NCI-H2196 (cell line): ENCODE results near the gene BNC2.

Experiments
- DNase-seq: peaks from one replicate; lab custom pipeline; 2025; ENCODE audit not compliant: unreplicated experiment; lab: John Stamatoyannopoulos, UW

The BNC2 gene

DNA sequence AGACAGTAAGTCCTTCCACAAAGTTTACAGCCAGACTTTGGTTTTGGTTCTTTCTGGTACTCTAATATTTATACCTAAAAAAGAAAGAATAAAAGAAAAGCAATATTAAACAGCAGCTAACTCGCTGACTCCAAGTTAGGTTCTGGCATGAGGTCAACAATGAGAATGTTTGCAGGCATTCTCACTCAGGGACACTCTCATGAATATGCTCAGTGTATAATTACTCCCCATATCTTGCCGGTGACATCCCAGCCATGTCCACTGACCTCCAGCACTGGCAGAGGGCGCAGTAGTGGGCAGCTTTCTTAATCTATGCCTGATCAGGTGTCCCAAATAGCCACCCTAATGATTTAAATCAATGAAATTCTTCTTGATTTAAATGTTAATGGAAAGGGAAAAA, 151.5 kb downstream of the BNC2 start:
- DNase-seq, result no peak

DNA sequence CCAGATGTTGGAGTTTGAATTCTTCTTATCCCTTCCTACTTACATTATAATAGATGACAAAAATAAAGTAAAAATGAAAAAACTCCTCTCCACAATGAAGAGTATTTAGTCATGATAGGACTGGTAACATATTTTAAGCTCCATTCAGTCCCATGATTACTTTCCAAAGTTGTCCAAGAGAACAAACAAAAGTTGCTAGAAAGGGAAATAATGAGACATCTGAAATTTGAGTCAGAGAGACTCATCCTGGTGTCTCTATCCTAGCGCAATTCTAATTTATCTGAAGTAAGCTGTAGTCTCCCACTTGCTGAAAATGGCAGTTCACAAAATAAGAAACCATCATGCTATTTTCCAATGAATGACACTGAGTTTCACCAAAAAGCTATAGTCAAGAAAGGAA, 152.2 kb downstream of the BNC2 start:
- DNase-seq, result no peak

DNA sequence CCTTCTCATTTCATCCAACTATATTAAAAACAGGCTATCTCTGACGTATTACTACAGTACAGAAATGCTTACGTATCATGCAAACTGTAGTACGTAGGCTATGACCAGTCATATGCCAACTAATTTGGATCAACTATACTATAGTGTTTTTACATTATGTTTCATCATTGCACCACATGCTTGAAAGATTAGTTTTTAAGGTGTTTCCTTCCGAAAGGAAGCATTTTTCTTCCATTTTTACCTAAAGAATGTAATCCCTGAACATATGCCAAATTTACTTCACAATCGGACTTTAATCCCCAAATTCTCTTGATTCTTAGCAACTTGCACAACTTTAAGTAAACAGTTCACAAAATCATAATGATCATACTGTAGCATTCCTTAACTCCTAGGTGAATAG, 153.9 kb downstream of the BNC2 start:
- no peak for DNase-seq

DNA sequence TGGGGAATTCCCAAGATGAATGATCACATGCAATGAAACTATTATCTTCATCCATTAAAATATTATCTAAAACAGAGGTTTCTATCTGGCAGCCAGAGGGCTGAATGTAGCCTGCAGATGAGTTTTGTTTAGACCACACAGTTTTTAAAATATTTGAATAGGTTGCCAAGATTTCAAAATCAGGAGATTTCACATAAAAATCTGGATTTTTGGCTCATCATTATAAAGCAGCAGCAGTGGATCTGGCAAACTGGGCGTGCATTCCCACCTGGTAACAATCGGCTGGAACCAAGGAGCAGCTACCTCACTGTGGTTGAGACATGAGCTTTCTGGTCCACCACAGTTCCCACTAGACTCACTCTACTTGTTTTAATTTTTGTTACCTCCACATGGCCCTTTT, 155.1 kb downstream of the BNC2 start:
- no peak for DNase-seq

DNA sequence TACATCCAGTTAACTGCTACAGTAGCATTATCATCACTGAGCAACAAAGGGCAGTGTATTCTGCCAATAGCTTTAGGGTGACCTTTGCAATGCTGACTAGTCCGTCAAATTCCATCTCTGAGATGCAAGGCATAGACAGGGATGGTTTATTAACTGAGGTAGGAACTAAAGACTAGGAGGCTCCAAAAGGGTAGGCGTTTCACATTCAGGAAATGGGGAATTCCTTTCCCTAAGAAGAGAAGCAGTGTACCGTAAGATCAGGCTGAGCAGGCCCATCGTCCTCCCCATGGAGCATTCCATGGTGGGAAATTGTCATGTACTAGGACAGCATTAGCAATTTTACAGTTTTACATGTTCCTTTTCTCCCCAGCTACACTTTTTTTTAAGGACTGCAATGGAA, 157.7 kb downstream of the BNC2 start:
- DNase-seq, result no peak

DNA sequence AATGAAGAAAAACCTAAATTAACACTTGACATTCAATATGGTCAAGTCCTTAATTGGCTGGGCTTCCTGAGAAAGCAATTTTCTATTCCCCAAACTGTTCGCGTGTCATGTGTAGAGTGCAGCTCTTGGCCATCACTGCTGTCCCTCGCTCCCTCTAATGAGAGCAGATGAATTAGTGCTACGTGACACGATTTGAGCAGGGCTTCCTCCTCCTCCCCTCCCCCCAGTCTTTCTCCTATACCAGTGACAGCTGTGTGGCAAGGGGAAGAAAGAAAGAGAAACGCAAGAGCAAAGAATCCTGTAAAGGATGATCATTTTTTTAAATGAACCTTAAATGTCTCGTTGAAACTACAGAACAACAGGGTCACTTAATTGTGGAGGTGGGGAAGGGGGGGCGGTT, 159.6 kb downstream of the BNC2 start:
- DNase-seq, result no peak

DNA sequence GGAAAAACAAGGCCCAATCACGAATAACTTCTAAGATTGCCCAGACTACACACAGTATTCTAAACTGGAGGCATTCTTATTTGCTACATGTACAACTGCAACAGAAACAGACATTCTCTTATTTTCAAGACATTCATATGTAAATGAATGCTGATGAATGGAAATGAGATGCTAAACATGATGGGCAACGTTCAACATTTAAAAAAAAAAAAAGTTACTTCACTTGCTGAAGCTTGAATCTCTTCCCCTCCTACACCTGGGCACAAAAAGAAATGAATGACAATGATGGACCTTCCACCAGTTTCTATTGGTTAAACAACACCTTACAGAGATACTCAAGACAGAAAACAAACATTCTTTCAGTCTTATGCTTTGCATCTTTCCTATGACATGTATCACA, 160.5 kb downstream of the BNC2 start:
- DNase-seq, result no peak

DNA sequence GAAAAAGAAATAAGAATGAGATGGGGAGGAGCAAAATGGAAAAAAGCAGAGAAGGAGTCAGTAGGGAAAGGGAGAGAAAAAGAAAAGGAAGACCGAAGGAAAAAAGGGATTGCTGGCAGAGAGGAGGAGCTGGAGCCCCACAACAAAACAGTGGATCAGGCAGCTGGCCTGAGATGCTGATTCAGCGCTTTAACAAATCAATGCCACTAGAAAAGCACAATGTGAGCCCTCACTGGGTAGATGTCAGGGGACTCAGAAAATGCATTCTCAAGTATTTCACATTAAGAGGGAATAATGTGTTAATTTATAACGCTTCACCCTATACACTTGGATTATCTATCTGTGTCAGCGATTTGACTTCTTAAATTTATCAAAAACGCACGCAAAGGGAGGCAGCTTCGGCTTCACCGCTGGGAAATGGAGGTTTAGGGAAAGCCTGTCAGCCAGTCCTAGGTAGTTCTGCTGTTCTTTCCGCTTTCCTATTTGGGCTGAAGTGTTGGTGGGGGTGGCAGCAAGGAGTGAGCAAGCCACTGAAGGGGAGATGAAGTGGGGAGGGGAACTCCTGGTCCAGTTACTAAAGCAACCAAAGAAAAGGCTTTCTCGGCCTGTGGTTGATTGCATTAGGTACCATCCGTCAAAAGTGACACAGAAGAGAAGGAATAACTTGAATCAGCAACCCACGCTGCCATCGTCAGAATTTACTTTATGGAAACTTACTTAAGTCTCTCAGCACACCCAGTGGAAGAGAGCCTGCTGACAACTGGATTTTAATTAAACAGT, 161.6 kb downstream of the BNC2 start:
- DNase-seq, result no peak

DNA sequence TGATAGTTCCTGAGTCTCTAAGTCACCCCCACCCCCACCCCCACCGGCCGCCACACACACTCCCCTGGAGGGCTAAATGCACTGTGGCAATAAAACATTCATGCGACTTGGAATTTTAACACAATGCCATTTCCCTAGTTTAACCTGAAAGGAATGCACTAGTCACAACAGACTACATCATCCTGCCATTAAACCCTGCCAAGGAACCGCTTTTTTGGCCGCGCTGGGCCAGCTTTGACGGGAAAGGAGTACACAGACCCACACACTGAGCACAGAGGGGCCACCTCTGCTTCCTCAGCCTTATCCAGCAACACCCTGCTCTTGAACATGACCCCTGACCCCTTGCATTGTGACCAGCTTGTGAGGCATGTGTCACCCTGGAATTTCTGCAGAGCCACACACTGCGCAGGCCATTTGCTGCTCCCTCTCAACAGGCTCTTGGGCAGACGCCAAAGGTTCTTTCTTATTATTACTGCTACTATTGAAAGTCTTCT, 165.3 kb downstream of the BNC2 start:
- peak; percentile 59 for DNase-seq

DNA sequence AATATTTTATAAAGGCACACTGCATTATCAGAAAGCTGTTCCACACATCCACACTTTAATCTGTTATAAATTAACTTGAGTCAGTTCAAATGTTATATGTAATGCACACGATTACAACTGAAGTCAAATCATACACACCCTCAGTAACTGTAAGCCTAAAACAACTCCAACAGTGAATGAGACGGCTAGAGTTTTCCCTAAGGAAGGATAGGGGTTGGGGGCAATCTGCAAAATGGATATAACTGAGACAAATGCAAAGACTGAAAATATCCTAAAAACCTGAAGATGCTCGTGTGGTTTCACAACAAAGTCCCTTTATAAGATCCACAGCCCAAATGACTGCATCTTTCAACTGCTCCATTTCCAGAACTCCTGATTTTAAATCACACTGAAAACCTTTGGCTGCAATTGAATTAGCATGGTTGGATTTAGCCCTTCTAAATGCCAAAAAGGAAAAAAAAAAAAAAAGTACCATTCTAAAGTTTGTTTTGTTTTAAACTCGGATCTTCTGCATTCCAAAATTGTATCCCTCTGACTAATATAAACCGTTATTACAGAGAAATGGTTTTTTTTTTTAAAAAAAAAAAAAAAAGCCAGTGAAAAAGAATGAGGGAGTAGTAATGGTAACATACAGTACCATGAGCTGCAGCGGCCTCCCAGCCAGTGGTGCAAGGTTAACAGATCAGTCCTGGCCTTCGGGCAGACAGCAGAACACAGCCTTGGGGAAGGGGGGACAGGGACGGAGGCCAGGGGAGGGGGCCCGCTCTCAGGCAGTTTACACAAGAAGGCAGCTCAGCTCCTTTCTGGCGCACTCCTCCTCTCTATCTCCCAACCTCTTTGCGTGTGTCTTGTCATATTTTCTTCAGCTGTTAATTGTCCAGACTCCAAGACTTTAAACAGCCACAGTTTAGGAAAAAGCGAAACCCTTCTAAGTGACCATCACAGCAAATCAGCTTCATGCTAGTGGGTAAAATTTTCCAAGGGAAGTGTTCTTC, 166.1 kb downstream of the BNC2 start:
- no peak for DNase-seq

DNA sequence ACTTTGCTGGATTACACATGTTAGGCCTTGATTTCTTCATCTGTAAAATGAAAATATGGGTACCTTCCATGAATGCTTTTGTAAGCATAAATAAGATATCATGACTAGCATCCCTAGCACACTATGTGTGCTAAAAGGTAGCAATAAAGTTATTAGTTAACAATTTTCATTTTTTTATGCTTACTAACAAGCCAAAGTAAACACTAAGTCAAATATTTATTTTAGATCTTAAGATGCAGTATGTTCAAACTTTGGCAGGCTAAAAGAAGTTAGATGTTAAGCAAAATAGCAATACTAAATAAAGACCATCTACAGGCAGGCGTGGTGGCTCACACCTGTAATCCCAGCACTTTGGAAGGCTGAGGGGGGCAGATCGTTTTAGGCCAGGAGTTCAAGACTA, 169.1 kb downstream of the BNC2 start:
- DNase-seq, result no peak

DNA sequence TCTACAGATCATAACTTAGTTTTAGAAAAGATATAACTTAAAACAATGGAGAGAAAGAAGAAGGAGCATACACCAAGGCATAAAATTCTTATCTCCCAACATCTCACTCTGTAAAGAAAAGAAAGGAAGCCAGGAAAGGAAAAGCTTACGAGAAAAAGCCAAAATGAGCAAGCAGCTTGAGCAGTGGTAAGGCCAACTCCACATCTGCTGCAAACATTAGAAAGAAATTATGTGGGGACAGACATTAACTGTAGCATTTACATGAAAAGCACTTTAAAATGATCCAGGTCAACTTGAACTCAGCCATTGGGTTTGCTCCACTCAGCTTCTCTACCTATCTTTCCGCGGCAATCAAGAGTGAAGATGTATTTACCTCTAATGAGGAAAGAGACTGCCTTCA, 176.9 kb downstream of the BNC2 start:
- DNase-seq, result no peak

DNA sequence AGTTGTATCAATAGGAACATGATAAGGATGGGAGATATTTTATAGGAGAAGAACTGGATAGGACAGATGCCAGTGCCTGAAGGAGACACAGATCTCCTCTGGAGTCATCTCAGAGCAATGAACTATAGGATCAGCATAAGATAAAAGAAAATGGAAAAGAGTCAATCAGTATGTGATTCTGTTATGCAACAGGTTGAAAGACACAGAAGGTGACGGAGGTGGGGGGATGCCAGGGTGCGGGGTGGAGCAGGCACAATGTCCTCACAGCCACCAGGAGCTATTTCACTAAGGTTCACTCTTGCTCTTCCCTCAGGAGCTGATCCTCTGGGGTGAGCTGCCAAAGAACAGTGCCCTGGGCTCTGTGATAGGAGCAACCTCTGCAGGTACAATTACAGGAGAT, 179.8 kb downstream of the BNC2 start:
- no peak for DNase-seq

DNA sequence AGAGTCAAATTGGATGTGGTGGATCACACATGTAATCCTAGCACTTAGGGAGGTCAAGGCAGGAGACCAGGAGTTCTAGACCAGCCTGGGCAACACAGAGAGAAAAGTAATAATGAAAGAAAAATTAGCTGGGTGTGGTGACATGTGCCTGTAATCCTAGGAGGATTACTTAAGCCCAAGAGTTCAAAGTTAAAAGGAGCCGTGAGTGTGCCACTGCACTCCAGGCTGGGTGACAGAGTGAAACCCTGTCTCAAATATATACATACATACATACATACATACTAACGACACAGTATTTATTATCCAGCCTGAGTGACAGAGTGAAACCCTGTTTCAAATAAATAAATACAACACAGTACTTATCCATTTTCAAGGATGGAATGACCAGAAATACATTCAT, 180.3 kb downstream of the BNC2 start:
- no peak for DNase-seq

DNA sequence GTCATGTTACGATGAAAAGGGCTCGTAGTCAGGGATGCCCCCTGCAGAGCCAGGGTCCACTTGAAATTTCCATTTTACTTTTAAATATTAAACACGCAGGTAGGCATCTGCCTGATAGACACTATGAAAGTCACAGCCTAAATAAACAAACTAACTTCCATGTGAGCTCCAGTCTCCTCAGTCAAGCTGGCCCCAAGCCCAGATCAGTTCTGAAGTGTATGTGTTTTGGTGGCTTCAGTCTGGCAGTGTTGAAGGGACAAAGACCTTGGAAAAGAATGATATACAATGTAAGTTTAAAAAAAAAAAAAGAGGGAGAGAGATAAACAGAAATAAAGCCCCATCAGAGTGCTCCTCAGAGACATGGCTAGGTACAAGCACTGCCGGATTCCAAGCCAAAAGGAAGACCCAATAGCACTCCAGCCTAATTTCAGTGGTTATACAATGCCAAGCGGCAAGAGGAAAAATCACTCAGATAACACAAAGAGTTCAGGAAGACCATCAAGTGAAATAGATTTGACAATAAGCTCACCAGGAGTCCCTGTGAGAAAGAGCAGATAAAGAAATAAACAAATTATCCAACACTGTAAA, 181.0 kb downstream of the BNC2 start:
- DNase-seq, result peak; percentile 42

DNA sequence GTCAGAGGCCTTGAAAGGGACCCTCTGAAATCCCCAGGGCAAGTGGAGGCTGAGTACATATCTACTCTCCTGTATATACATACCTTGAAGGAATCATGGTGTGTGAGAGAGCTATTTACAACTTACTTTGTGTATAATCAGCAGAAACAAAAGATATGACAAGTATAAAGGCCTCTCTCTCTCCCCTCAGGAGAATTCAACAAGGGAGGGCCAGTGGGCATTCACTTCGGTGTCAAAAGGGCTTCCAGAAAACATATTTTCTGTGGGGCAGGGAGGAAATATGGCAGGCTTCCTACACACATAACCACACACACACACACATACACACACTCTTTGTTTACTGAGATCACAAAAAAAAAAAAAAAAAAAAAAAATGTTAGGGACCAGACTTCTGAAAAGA, 181.7 kb downstream of the BNC2 start:
- no peak for DNase-seq

DNA sequence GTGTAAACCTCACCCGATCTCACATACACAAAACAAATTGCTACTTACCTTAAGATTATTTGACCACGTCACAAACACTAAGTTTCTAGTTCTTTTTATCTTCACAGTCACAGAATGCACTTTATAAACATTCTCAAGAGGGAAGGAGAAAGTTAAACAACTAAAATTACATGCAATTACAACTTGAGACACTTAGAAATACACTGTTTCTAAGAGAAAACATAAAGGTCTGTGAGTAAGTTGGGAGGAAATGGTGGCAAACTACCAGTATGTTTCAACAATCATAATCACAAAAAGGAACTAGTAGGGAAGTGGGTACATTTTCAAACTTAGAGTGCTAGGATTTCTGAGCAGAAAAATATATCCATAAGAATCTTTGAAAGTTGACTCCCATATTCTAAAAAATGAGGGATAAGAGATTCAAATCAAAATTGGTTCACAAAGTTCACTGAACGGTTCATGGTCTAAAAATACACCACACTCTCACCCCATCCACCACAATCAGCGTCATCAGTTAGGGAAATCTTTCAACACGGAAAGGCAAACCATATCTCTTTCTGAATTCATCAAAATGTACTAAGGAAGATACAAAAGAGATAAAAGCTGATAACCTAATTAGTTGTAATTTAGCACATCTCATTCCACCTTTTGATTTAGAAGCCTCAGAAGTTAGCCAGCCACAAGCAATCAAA, 182.6 kb downstream of the BNC2 start:
- DNase-seq, result no peak

DNA sequence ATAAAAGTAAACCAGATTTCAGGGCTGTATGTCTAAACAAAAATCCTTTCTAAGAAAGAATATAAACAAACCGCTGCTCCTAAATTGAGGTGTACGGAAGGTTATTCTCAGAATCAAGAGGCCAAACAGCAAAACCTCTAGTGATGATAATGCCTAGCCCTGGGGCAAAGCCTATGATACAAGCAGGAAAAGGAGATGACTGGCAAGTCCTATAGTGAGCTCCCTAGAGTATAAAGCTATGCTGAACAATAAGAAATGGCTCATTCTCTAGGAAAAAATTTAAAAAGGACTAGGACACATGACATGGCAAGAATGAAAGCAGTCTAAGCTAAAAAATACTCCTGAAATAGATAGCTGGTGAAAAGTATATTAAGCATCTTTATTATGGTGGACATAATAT, 187.1 kb downstream of the BNC2 start:
- DNase-seq, result no peak

DNA sequence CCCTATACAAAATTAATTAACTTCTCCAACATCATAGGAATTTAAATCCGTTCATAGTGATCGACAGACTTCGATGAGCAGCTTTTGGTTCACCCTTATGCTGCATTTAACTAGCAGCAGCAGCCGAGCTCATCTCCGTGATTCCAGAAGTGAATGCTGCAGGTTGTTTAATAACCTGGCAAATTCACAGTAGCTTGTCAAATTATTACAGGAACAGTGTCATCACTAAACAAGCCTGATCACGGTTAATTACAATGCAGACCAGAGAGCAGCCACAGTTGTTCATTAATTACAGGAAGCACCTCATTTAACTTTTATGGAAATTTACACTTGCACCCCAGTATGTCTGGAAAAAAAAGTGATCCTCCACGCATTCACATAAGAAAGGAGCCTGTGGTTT, 188.2 kb downstream of the BNC2 start:
- no peak for DNase-seq

DNA sequence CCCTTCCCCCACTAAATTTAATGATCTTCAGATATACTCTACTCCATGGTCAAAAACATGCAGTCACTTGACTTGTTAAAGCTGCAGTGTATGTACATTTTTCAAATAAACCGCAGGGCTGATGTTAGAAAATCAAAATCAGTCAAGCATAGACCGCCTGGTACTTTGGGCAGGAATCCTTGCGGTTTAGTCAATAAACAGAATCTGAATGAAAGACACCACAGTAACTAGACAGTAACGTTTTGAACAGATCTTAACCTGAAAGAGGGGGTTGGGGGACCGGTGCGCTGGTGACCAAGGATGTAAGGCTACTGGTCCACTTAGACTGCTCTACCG, 188.8 kb downstream of the BNC2 start:
- no peak for DNase-seq

DNA sequence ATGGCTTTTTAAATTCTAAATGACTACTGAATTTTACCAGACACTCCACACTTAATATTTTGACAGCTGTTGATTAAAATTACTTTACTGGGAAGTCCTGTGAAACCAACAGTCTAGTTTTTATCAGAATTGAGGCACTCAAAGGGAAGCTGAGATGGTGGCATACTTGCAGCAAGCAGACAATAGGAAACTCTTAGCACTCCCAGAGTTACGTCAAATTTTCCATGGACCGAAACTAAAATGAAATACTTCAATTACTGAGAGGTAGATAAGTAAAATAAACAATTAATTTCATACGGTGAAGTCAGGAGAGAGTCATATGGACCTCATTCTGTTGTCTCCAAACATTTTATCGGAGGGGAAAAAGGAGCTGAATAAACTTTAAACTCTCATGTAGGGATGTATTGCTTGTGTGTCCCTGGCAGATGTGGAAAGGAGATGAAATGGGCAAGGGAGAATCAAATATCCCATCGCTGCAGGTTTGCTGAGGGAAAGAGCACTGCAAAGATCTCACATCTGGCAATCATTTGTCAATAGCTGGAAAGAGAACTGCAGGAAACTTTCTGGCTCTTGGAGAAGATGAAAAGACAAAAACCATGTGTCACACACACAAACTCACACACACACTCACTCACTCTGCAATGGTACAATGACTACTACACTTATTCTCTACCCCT, 189.4 kb downstream of the BNC2 start:
- no peak for DNase-seq
